ENCODE data around the gene MYO5B.
"Not testable (repeated sequence)": the region's sequence is repeated elsewhere in the genome, so short reads cannot be mapped to it uniquely, and the experiment has no call there.

MYO5B gene

DNA sequence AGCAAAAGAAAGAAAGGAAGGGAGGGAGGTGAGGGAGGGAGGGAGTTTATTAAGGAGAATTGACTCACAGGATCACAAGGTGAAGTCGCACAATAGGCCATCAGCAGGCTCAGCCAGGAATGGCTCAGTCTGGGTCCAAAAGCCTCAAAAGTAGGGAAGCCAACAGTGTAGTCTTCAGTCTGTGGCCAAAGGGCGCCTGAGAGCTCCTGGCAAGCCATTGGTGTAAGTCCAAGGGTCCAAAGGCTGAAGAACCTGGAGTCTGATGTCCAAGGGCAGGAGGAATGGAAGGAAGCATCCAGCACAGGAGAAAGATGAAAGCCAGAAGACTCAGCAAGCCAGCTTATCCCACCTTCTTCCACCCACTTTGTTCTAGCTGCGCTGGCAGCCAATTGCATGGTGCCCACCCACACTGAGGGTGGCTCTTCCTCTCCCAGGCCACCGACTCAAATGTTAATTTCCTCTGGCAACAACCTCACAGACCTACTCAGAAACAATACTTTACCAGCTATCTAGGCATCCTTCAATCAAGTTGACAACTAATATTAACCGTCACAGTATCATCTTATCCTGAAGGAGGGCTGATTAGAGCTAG lies 375.8 kb downstream of the MYO5B start:
- Histone ChIP-seq H3K27ac (ENCODE audit: low read depth, low read length) (no peak overlapping the region), H3K4me1 (ENCODE audit: control insufficient read depth, insufficient read depth, low read length) (peaks cover 3% of the 10 kb centered on the region), H3K4me3 (ENCODE audit: low read length) (no peak overlapping the region), H3K9ac (ENCODE audit: low read length) (no peak overlapping the region), H3K27me3 (ENCODE audit: control insufficient read depth, insufficient read depth, low read length) (no peaks in the 10 kb centered on the region), H3K36me3 (ENCODE audit: control insufficient read depth, insufficient read depth, low read length) (no peaks in the 10 kb centered on the region)

DNA sequence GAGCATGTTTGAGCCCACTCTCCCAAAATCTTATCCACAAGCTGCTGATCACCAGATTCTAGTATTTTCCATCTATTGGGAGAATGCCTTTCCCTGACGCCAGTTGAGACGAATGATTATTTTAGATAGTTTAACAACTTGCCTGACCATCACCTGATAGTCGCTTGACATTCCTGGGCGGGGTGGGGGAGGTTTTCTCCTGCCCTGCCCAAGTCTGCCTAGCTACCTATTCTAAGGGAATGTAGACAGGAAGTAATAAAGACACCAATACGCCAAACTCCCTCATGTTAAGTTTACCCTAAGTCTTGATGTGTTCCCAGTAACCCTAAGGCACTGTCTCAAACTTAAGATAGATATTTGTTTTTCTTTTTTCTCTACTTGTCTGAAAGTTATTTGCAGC lies 377.0 kb downstream of the MYO5B start:
- Histone ChIP-seq H3K36me3 (ENCODE audit: control insufficient read depth, insufficient read depth, low read length) (no peaks in the 10 kb centered on the region), H3K9ac (ENCODE audit: low read length) (no peak overlapping the region), H3K4me1 (ENCODE audit: control insufficient read depth, insufficient read depth, low read length) (peaks cover 3% of the 10 kb centered on the region), H3K27ac (ENCODE audit: low read depth, low read length) (no peak overlapping the region), H3K4me3 (ENCODE audit: low read length) (no peak overlapping the region), H3K27me3 (ENCODE audit: control insufficient read depth, insufficient read depth, low read length) (no peaks in the 10 kb centered on the region)

DNA sequence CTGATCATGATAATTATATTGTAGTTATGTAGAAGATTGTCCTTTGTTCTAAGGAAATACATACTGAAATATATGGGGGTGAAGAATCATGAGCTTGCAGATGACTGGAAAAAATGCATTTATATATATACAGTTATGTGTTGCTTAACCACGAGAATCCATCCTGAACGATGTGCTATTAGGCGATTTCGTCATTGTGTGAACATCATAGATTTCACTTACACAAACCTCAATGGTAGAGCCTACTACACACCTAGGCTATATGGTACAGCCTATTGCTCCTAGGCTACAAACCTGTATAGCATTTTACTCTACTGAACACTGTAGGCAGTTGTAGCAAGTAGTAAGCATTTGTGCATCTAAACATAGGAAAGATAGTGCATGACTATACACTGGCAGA lies 379.0 kb downstream of the MYO5B start:
- Histone ChIP-seq H3K27ac (ENCODE audit: low read depth, low read length) (no peak overlapping the region), H3K4me3 (ENCODE audit: low read length) (no peak overlapping the region), H3K4me1 (ENCODE audit: control insufficient read depth, insufficient read depth, low read length) (peaks cover 8% of the 10 kb centered on the region), H3K9ac (ENCODE audit: low read length) (no peak overlapping the region), H3K36me3 (ENCODE audit: control insufficient read depth, insufficient read depth, low read length) (no peaks in the 10 kb centered on the region), H3K27me3 (ENCODE audit: control insufficient read depth, insufficient read depth, low read length) (no peaks in the 10 kb centered on the region)

DNA sequence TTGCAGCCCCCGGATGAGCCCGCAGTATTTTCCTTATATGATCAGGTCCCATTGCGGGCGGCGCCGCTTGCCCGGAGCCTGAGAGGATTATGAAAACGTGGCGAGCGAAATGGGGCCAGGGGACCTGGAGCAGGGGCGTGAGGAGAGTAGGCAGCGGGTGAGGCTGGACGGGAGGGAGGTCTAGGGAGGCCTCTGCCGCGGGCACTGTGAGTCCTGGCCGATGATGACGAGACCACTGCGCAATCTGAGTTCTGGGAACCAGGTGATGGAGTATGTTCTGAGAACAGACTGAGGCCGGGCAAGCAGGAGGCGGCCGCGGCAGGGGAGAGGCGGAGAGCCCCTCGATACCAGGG lies 380.8 kb downstream of the MYO5B start:
- Histone ChIP-seq H3K27me3 (ENCODE audit: control insufficient read depth, insufficient read depth, low read length) (no peaks in the 10 kb centered on the region), H3K4me1 (ENCODE audit: control insufficient read depth, insufficient read depth, low read length) (peaks cover 8% of the 10 kb centered on the region), H3K27ac (ENCODE audit: low read depth, low read length) (peak overlapping the region; percentile 96), H3K36me3 (ENCODE audit: control insufficient read depth, insufficient read depth, low read length) (no peaks in the 10 kb centered on the region), H3K4me3 (ENCODE audit: low read length) (peak overlapping the region; percentile 84), H3K9ac (ENCODE audit: low read length) (peak overlapping the region; percentile 88)

DNA sequence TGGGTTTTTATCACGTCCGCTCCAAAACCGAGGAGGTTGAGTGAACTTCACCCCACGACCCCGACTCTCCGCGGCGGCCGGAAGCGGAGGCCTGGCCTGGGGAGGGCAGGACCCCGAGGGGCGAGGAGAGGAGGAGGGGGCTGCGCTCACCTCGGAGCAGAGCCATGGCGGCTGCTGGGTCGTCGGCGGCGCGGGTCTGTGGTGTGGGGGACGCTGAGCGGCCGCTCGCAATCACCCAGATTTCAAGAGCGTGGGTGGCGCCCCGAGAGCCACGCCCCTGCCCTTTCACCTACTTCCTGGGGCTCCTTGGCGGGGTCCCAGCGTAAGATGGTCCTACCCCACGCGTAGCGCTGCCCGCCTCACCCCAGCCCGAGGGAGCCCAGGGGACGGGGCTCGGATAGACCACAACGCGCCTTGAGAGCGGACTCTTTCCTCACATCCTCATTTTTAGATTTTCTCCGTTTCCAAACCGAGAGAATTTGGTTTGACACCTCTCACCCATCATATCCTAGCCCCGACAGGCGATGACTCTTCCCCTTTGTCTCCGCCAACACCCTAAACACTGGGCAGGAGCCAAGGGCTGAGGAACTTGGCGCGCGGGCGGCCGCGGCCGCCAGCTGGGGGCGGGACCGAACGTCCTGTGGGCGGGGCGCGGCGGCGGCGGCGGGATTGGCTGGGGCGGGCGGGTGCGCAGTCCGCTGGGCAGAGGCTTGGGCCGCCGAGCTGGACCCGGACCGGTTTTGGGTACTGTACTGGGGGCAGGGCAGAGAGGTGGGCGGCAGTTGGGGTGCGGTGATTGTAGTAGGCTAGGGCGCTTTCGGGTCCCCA lies 381.4 kb downstream of the MYO5B start, which contains the start of gene ACAA2:
TSS of gene ACAA2 (minus strand) at position 215 of the 828 bp plus-strand sequence. CDS start at position 166, 49 bp downstream.
- Histone ChIP-seq H3K36me3 (ENCODE audit: control insufficient read depth, insufficient read depth, low read length) (no peaks in the 10 kb centered on the region), H3K27ac (ENCODE audit: low read depth, low read length) (peak within 1 kb of the TSS; percentile 96), H3K4me3 (ENCODE audit: low read length) (peak within 1 kb of the TSS; percentile 84), H3K9ac (ENCODE audit: low read length) (peak within 1 kb of the TSS; percentile 88), H3K4me1 (ENCODE audit: control insufficient read depth, insufficient read depth, low read length) (peaks cover 8% of the 10 kb centered on the region), H3K27me3 (ENCODE audit: control insufficient read depth, insufficient read depth, low read length) (no peaks in the 10 kb centered on the region)

DNA sequence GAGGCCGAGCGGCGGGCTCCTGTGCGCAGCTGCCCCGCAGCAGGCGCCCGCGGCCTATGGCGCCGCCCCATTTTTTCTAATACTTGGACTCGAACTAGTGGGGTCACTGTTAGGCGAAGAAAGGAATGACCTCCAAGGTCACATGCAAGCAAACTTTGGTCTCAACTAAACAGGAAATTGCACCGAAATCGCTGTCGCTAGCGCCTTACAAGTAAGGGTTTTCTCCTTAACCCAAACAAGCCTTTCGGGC lies 382.0 kb downstream of the MYO5B start:
- Histone ChIP-seq H3K4me1 (ENCODE audit: control insufficient read depth, insufficient read depth, low read length) (peaks cover 8% of the 10 kb centered on the region), H3K27ac (ENCODE audit: low read depth, low read length) (peak overlapping the region; percentile 96), H3K27me3 (ENCODE audit: control insufficient read depth, insufficient read depth, low read length) (no peaks in the 10 kb centered on the region), H3K4me3 (ENCODE audit: low read length) (peak overlapping the region; percentile 84), H3K36me3 (ENCODE audit: control insufficient read depth, insufficient read depth, low read length) (no peaks in the 10 kb centered on the region), H3K9ac (ENCODE audit: low read length) (peak overlapping the region; percentile 81)

DNA sequence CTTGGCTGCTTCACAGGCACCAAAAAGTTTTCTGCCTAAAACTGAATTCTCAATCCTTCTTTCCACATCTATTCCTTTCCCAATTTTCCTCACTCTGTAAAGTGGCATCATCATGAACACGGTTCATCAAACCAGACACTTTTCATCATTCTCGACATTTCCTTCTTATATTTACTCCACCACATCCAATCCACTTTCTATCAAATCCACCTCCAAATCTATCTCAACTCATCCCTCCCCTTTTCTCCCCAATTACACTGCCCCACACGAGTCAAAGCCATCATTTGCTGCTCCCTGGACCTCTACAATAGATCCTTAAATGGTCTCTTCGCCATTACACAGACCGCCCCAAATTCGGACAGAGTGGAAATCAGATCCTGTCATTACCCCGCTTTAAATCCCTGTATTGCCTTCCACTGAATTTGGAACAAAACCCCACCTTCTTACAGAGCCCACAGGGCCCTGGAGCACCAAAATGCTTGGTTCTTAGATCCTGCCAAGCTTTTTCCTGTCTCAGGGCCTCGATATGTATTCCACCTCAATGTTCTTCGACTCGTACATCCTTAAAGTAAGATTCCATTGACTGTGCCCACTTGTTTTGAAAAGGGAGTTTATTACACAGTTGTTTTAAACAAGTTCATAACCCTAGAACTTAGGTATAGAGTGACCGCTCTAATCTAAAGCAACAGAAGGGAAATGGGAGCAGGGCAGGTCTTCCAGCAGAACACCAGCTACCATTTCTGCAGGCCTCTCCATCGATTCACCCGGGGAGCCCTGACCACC lies 382.5 kb downstream of the MYO5B start:
- Histone ChIP-seq H3K9ac (ENCODE audit: low read length) (peak overlapping the region; percentile 81), H3K27ac (ENCODE audit: low read depth, low read length) (peak overlapping the region; percentile 96), H3K4me3 (ENCODE audit: low read length) (peak overlapping the region; percentile 84), H3K27me3 (ENCODE audit: control insufficient read depth, insufficient read depth, low read length) (no peaks in the 10 kb centered on the region), H3K36me3 (ENCODE audit: control insufficient read depth, insufficient read depth, low read length) (no peaks in the 10 kb centered on the region), H3K4me1 (ENCODE audit: control insufficient read depth, insufficient read depth, low read length) (peaks cover 8% of the 10 kb centered on the region)

DNA sequence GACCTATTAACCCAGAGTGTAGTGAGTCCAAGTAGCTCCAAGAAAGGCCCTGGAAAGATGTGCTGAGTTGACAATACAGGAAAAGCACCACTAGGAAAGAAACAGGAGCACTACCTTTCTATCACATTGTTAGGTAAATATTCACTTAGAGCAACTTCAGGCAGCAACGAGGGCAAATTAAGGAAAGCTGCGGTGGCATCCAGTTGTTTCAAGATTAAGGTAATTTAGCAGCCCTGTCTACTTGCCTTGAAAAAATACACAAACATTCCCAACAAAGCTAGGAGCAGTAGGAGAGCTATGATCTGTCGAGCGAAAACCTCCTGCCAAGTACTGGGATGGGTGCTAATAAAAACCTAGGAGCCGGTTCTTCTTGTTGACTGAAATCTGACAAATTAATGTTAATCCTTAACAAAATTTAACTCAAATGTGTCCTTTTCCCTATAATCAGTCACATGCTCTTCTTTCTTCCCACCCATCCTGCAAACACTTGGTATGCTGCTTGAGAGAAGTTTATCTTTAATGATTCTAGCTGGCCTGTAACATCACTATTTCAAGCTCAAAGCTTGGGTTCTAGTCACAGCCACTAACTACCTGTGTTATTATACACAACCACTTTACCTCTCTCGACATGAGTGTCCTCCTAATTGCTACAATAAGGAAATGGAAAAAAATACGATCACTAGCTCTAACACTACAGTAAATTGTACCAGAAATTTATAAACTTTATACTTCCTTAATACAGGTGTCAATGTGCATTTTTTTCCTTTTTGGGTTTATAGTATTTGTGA lies 383.6 kb downstream of the MYO5B start:
- Histone ChIP-seq H3K27me3 (ENCODE audit: control insufficient read depth, insufficient read depth, low read length) (no peaks in the 10 kb centered on the region), H3K9ac (ENCODE audit: low read length) (no peak overlapping the region), H3K4me3 (ENCODE audit: low read length) (peak overlapping the region; percentile 29), H3K36me3 (ENCODE audit: control insufficient read depth, insufficient read depth, low read length) (no peaks in the 10 kb centered on the region), H3K27ac (ENCODE audit: low read depth, low read length) (no peak overlapping the region), H3K4me1 (ENCODE audit: control insufficient read depth, insufficient read depth, low read length) (peaks cover 8% of the 10 kb centered on the region)

DNA sequence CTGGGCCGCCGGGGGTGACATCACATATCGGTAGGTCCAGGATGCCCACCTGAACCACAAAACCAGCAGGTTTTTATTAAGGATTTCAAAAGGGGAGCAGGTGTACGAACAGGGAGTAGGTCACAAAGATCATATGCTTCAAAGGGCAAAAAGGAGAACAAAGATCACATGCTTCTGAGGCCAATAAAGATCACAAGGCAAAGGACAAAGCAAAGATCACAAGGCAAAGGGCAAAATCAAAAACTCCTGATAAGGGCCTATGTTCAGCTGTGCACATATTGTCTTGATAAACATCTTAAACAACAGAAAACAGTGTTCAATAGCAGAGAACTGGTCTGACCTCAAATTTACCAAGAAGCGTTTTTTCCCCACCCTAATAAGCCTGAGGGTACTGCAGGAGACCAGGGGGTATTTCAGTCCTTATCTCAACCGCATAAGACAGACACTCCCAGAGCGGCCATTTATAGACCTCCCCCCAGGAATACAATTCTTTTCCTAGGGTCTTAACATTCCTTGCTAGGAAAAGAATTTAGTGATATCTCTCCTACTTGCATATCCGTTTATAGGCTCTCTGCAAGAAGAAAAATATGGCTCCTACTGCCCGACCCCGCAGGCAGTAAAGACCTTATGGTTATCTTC lies 386.3 kb downstream of the MYO5B start:
- H3K4me1 ChIP-seq (ENCODE audit: control insufficient read depth, insufficient read depth, low read length); H3K27me3 ChIP-seq (ENCODE audit: control insufficient read depth, insufficient read depth, low read length); H3K36me3 ChIP-seq (ENCODE audit: control insufficient read depth, insufficient read depth, low read length); H3K9ac ChIP-seq (ENCODE audit: low read length); H3K27ac ChIP-seq (ENCODE audit: low read depth, low read length); H3K4me3 ChIP-seq (ENCODE audit: low read length): not testable (repeated sequence)

DNA sequence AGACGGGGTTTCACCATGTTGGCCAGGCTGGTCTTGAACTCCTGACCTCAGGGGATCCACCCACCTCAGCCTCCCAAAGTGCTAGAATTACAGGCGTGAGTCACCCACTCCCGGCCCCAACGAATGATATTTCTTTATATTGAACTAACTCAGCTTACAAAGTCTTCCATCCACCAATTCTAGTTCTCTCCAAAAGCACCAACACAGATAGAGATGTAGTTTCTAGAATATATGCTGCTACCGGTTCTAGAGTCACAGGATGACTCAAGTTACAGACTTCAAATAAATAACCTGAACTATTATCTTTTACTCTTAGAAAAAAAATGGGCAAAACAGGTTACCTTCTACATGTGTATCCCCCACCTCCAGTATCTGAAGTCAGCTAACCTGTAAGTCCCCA lies 390.9 kb downstream of the MYO5B start:
- H3K9ac ChIP-seq (ENCODE audit: low read length): no peak overlapping the region
- H3K36me3 ChIP-seq (ENCODE audit: control insufficient read depth, insufficient read depth, low read length): peaks cover 4% of the 10 kb centered on the region
- no peak overlapping the region for H3K4me3 ChIP-seq (ENCODE audit: low read length)
- no peaks in the 10 kb centered on the region for H3K27me3 ChIP-seq (ENCODE audit: control insufficient read depth, insufficient read depth, low read length)
- H3K27ac ChIP-seq (ENCODE audit: low read depth, low read length): no peak overlapping the region
- no peaks in the 10 kb centered on the region for H3K4me1 ChIP-seq (ENCODE audit: control insufficient read depth, insufficient read depth, low read length)

DNA sequence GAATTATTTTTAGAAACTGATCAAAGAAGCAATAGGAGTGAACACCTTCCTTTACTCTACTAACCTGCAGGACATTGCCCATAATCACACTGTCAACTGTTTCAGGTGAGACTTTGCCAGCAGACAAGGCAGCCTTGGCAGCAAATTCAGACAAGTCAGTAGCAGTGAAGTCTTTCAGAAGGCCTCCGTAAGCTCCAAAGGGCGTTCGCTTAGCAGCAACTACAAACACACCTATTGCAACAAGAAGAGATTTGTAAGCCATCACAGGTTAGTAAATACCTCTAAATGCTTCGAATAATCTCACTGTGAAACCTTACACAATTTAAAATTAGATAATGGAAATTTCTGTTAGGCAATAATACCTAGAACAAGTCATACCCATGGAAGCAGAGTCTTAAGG lies 392.3 kb downstream of the MYO5B start:
- Histone ChIP-seq H3K9ac (ENCODE audit: low read length) (no peak overlapping the region), H3K4me3 (ENCODE audit: low read length) (no peak overlapping the region), H3K27me3 (ENCODE audit: control insufficient read depth, insufficient read depth, low read length) (no peaks in the 10 kb centered on the region), H3K36me3 (ENCODE audit: control insufficient read depth, insufficient read depth, low read length) (peaks cover 4% of the 10 kb centered on the region), H3K4me1 (ENCODE audit: control insufficient read depth, insufficient read depth, low read length) (no peaks in the 10 kb centered on the region), H3K27ac (ENCODE audit: low read depth, low read length) (no peak overlapping the region)

DNA sequence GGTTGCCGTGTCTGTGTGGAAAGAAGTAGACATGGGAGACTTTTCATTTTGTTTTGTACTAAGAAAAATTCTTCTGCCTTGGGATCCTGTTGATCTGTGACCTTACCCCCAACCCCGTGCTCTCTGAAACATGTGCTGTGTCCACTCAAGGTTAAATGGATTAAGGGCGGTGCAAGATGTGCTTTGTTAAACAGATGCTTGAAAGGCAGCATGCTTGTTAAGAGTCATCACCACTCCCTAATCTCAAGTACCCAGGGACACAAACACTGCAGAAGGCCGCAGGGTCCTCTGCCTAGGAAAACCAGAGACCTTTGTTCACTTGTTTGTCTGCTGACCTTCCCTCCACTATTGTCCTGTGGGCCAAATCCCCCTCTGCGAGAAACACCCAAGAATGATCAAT lies 394.5 kb downstream of the MYO5B start:
- H3K9ac ChIP-seq (ENCODE audit: low read length); H3K27me3 ChIP-seq (ENCODE audit: control insufficient read depth, insufficient read depth, low read length); H3K4me1 ChIP-seq (ENCODE audit: control insufficient read depth, insufficient read depth, low read length); H3K27ac ChIP-seq (ENCODE audit: low read depth, low read length); H3K36me3 ChIP-seq (ENCODE audit: control insufficient read depth, insufficient read depth, low read length); H3K4me3 ChIP-seq (ENCODE audit: low read length): not testable (repeated sequence)

Data from rectal smooth muscle tissue (tissue), 1 donor.